Measurements from ENCODE around the gene PLEKHH3.

Gene PLEKHH3, protein sequence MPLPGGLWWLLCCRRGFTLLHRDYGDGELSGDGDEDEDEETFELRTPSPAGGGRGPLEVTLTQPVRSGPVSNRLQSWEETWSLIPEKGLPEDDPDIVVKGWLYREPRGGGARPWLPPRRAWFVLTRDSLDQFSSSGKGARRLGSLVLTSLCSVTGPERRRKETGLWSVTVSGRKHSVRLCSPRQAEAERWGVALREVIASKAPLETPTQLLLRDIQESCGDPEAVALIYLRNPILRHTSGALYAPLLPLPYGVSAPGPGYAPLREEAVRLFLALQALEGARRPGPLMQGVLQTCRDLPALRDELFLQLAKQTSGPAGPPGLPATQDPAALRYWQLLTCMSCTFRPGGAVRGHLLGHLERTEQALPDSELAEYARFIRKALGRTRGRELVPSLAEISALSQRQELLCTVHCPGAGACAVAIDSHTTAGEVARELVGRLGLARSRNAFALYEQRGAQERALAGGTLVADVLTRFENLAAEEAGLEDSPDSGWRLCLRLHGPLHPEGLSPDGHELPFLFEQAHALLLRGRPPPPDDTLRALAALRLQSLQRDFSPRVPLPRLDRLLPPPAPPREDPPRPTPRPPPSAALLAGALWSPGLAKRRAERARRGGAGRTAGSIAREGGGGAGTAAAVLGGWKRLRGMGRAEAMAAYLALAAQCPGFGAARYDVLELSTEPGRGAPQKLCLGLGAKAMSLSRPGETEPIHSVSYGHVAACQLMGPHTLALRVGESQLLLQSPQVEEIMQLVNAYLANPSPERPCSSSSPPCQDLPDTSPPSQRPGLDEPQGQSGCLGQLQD
- total RNA-seq = 0.27 to 1.2 (median 0.96) reads per million in 3 experiments

DNA sequence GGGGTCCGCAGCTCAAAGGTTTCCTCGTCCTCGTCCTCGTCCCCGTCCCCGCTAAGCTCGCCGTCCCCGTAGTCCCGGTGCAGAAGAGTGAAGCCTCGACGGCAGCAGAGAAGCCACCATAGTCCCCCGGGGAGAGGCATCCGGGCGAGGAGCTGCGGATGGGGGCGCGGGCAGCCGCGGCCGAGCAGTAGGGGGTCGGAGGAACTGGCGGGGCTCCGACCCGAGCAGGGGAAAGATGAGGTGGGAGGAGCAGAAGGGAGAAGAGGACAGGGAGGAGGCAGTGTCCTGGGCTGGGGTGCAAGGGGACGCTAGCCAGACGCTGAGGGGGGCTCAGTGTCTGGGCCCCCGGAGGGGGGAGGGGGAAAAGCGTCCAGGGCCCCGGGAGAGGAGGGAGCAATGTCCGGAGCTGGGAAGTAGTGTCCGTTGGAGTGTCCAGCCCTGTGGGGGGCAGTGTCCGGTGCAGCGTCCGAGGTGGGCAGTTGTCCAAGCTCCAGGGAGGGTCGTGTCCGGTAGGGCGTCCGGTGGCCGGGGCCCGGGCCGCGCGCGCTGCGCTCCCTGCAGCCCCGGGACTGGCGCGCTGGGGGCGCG is at the start of gene PLEKHH3:
TSS of gene PLEKHH3 (minus strand) at position 571 of the 588 bp plus-strand sequence. CDS start at position 140, 431 bp downstream.
- DNase-seq = no peak

DNA sequence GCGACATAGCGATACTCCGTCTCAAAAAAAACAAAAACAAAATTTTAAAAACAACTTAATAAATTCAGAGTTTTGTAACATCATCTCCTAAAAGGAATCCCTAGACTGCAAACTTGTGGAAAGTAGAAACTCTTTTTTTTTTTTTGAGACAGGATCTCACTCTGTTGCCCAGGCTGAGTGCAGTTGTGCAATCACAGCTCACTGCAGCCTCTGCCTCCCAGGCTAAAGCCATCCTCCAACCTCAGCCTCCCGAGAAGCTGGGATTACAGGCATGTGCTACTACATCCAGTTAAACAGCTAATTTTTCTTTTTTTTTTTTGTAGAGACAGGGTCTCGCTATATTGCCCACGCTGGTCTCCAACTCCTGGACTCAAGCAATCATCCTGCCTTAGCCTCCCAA is 48.3 kb upstream of the PLEKHH3 start:
- DNase-seq = no peak

- no peak for DNase-seq
Observed at GRCh38 chr17:42723636-42724035, 46.8 kb upstream of the PLEKHH3 start.

GRCh38 chr17:42720996-42721583 is 44.3 kb upstream of the PLEKHH3 start:
- peak; percentile 52 for DNase-seq

DNA sequence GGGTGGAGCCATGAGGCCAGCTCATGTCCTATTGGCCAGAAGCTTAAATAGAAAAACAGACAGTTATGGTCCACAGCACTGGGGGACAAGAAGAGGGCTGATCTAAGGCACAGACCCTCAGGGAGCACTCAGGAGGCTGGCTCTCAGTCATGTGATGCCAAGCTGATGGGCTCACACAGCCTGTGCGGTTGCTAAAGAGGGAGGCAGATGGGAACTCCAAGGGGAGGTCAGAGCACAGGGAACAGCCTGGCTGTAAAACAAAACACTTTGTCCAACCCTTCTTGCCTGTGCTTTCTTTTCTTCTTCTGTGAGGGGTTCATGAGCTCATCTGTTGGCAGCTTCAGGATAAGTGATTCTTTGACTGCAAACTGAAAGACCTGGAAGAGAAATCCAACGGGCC is 32.8 kb upstream of the PLEKHH3 start:
- DNase-seq = no peak

DNA sequence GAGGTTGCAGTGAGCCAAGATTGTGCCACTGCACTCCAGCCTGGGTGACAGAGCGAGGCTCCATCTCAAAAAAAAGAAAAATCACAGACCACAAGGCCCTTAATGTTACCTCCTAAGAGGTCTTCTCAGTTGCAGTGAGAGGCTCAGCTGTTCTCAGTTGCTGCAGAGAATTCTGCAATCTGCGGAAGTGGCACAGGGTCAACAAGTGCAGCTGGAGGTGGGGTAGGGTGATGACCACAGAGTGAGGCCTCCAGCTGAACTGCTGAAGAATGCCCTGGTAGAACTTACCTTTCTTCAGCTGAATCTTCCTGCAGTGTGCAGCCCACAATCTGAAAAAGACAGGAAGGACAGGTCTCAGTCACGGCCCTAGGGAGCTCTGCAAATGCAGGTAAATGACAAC is 31.8 kb upstream of the PLEKHH3 start:
- peak; percentile 16 for DNase-seq

GRCh38 chr17:42706732-42707131 is 29.9 kb upstream of the PLEKHH3 start:
- peak; percentile 72 for DNase-seq

- no peak for DNase-seq
Observed at GRCh38 chr17:42704837-42705494, 28.2 kb upstream of the PLEKHH3 start.

- no peak for DNase-seq
Observed at GRCh38 chr17:42704490-42704836, 27.7 kb upstream of the PLEKHH3 start.

- no peak for DNase-seq
Observed at GRCh38 chr17:42702446-42702845, 25.7 kb upstream of the PLEKHH3 start.

- no peak for DNase-seq
Observed at GRCh38 chr17:42700586-42701289, 23.9 kb upstream of the PLEKHH3 start.

DNA sequence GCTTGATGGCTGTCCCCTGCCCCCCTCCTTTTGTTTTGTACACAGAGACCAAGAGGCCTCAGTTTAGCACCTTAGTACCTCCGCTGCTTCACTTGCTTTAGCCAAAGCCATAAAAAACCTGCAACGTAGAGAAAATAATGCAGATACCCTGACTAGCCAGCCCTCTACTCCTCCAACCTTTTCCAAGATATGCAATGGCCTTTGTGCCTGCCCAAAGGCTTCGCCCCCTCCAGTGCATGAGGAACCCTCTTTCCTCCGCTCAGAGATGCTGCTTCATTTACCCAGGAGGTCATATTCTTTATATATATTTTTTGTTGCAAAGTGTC is 22.6 kb upstream of the PLEKHH3 start:
- DNase-seq = no peak

DNA sequence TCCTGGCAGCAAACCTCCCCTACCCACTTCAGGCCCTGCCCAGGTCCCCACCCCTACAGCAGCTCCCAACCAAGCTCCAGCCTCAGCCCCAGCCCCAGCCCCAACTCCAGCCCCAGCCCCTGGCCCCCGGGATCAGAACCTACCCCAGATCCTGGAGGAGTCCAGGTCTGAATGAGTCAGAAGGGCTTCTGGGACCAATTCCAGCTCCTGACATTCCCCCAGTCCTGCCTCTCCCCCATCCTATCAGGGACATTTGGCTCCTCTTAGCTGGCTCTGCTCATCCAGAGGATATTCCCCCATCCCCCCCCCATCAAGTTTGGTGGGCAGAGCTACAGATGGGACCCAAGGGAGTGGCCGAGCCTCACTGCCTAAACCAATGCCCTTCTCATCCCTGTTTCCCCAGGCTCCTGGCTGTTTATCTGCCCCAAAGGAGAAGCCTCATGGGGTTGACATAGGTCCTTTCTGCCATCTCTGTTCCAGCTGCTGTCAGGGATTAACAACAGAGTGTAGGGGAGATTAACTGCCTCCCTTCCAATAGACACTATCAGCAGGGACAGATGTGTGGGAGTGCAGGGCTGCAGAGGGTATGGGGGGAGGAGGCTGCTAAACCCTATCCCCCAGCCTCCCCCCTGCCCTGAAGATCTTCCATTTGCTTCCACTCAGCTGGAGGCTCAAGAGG is 22.1 kb upstream of the PLEKHH3 start:
- DNase-seq = no peak

DNA sequence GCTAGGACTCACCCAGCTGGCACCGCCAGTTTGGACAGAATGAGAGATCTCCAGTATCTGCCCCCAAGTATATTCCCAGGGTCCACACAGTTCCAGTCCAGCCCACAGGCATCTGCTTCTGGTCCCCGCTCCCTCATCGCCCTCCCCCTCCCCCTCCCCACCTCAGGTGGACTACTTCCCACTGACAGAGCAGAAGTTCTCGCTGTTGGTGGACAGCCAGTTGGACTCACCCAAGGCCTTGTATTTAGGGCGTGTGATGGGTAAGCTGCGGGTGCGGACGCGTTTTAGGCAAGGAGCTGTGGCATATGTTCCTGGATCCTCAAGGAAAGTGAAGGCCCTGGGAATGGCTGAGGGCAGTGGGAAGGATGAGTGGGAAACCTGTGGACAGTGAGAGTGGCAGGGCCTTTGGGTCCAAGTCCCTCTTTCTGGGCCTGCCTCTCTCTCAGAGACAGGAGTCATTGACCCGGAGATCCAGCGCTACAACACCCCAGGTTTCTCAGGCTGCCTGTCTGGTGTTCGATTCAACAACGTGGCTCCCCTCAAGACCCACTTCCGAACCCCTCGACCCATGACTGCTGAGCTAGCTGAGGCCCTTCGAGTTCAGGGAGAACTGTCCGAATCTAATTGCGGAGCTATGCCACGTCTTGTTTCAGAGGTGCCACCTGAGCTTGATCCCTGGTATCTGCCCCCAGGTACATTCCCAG is 20.5 kb upstream of the PLEKHH3 start:
- no peak for DNase-seq

DNA sequence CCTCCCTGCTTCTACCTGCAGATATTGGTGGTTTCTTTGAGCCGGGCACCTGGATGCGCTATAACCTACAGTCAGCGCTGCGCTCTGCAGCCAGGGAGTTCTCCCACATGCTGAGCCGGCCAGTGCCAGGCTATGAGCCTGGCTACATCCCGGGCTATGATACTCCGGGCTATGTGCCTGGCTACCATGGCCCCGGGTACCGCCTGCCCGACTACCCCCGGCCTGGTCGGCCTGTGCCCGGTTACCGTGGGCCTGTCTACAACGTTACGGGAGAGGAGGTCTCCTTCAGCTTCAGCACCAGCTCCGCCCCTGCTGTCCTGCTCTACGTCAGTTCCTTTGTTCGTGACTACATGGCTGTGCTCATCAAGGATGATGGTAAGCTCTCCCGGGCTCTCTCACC is 18.7 kb upstream of the PLEKHH3 start:
- DNase-seq = no peak

DNA sequence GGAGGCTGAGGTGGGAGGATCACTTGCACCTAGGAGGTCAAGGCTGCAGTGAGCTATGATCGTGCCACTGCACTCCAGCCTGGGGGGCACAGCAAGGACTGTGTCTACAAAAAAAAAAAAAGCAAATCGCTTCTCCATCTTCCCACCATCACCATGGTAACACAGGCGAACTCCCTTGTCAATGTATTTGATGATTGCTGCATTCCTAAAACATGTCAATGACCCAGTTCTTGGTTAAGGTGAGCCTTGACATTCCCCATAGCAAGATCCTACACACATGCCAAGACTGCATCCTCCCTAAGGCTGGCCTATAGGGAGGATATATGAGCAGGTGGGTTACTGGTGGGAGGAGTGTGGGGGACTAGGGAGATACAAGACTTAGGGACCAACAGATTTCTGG is 17.7 kb upstream of the PLEKHH3 start:
- no peak for DNase-seq

DNA sequence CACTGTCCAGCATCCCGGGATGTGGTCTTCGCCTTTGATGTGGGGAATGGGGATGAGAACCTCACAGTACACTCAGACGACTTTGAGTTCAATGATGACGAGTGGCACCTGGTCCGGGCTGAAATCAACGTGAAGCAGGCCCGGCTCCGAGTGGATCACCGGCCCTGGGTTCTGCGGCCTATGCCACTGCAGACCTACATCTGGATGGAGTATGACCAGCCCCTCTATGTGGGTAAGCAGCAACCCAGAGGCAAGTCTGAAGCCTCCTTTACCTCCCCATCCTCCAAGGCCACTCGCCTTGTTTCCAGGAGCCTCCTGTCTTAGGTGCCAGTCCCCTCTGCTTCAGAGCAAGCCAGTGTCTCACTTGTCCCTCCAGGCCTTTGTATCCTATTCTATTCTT is 15.7 kb upstream of the PLEKHH3 start:
- DNase-seq = no peak

DNA sequence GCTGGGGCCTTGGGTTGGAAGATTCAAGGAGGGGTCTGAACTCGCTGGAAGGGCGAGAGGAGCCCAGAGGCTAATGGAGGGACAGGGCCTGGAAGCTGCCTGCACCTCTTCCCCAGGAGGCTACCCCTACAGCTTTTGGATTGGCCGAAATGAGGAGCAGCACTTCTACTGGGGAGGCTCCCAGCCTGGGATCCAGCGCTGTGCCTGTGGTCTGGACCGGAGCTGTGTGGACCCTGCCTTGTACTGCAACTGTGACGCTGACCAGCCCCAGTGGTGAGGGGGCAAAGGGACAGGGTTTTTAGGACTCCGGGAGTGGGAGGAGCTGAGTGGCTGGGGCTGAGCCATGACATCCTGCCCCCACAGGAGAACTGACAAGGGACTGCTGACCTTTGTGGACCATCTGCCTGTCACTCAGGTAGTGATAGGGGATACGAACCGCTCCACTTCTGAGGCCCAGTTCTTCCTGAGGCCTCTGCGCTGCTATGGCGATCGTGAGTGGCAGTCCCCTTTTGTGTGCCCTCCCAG is 14.3 kb upstream of the PLEKHH3 start:
- DNase-seq = no peak

DNA sequence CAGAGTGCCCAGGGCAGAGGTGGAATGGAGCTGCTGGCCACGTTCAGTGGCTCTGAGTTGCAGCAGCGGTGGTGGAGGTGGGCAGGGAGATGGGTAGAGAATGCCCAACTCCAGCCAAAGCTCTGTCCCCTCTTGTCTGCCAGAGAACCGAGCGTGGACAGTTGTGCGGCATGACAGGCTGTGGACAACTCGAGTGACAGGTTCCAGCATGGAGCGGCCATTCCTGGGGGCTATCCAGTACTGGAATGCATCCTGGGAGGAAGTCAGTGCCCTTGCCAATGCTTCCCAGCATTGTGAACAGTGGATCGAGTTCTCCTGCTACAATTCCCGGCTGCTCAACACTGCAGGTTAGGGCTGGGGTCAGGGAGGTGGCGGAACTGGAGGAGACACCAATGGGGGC is 13.8 kb upstream of the PLEKHH3 start:
- no peak for DNase-seq

DNA sequence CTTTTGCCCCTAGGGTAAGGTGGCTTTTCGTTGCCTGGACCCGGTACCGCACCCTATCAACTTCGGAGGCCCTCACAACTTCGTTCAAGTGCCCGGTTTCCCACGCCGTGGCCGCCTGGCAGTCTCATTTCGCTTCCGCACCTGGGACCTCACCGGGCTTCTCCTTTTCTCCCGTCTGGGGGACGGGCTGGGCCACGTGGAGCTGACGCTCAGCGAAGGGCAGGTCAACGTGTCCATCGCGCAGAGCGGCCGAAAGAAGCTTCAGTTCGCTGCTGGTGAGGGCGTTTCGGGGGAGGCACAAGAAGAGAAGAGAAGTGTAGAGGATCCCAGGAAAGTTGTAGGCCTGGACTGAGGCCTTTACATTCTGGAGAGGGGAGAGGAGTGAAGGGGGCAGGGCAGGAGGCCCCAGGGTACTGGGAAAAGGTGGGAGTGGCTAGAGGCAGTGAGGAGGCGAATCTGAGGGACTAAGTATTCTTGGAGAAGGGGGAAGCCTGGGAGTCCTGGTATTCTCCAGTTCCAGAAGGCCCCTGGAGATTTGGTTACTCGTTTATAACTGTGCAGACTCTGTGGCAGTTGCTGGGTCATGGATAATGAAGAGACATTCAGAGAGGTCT is 11.0 kb upstream of the PLEKHH3 start:
- no peak for DNase-seq
